ENCODE data around the gene CCR3. TPM values are rescaled to one million over a fixed set of nuclear protein-coding genes. Genes with fewer than 3 reads are reported as not detected.

CCR3 gene
- total and polyA plus RNA-seq, 8 donors: 0.22 TPM; not detected in 7

GRCh38 chr3:46270474-46270873 is 28.2 kb downstream of the CCR3 start:
- WGBS, 2 donors: 58% methylated on average over 2 of the region's 2 CpGs
- Histone ChIP-seq H3K27ac (no peak overlapping the region), H3K27me3 (no peaks in the 10 kb centered on the region), H3K9me3 (no peaks in the 10 kb centered on the region), H3K4me3 (no peak overlapping the region), H3K36me3 (no peaks in the 10 kb centered on the region), H3K4me1 (no peaks in the 10 kb centered on the region)
- ATAC-seq: no peak
- DNase-seq: no peak
- FAIRE-seq: no peak
- intact Hi-C loops (cut with DNase I): no loop called here
- no peak for TF ChIP-seq CTCF (IDR thresholded peaks at IDR 0.05)

- FAIRE-seq: no peak
- Histone ChIP-seq H3K9me3 (no peaks in the 10 kb centered on the region), H3K36me3 (no peaks in the 10 kb centered on the region), H3K27ac (no peak overlapping the region), H3K27me3 (no peaks in the 10 kb centered on the region), H3K4me3 (no peak overlapping the region), H3K4me1 (no peaks in the 10 kb centered on the region)
- 36 to 38% methylated on average over 4 of the region's 4 CpGs for WGBS, 2 donors
- ATAC-seq: no peak
- intact Hi-C loops (cut with DNase I): no loop called here
- no peak for DNase-seq
- TF ChIP-seq CTCF (IDR thresholded peaks at IDR 0.05): no peak
Observed at GRCh38 chr3:46271209-46271745, 29.0 kb downstream of the CCR3 start.

GRCh38 chr3:46272028-46272451 is 29.8 kb downstream of the CCR3 start:
- H3K27ac ChIP-seq: no peak overlapping the region
- no peak for TF ChIP-seq CTCF (IDR thresholded peaks at IDR 0.05)
- FAIRE-seq (no peak), ATAC-seq (no peak), DNase-seq (no peak)
- H3K36me3 ChIP-seq: no peaks in the 10 kb centered on the region
- no peaks in the 10 kb centered on the region for H3K27me3 ChIP-seq
- intact Hi-C loops (cut with DNase I): no loop called here
- H3K4me3 ChIP-seq: no peak overlapping the region
- H3K4me1 ChIP-seq: no peaks in the 10 kb centered on the region
- WGBS, 2 donors: 54 to 60% methylated on average over 4 of the region's 4 CpGs
- H3K9me3 ChIP-seq: no peaks in the 10 kb centered on the region

- no peak for FAIRE-seq
- ATAC-seq: peak in 3 of 4 donors; percentile 56 to 87 (median 74)
- H3K9me3 ChIP-seq: no peaks in the 10 kb centered on the region
- no peak overlapping the region for H3K27ac ChIP-seq
- WGBS, 2 donors: 47 to 49% methylated on average over 9 of the region's 9 CpGs
- H3K36me3 ChIP-seq: no peaks in the 10 kb centered on the region
- H3K4me3 ChIP-seq: no peak overlapping the region
- TF ChIP-seq CTCF (IDR thresholded peaks at IDR 0.05): peak; percentile 7 to 39 (median 14)
- DNase-seq: peak; percentile 9 to 66 (median 40)
- intact Hi-C loops (cut with DNase I): no loop called here
- H3K4me1 ChIP-seq: no peaks in the 10 kb centered on the region
- no peaks in the 10 kb centered on the region for H3K27me3 ChIP-seq
Observed at GRCh38 chr3:46276497-46277099, 34.3 kb downstream of the CCR3 start.

- ATAC-seq: no peak
- no peak for DNase-seq
- H3K4me1 ChIP-seq: no peaks in the 10 kb centered on the region
- intact Hi-C loops (cut with DNase I): no loop called here
- no peak for TF ChIP-seq CTCF (IDR thresholded peaks at IDR 0.05)
- WGBS, 2 donors: 46 to 53% methylated on average over 2 of the region's 2 CpGs
- no peak overlapping the region for H3K27ac ChIP-seq
- H3K36me3 ChIP-seq: no peaks in the 10 kb centered on the region
- no peaks in the 10 kb centered on the region for H3K9me3 ChIP-seq
- H3K27me3 ChIP-seq: no peaks in the 10 kb centered on the region
- H3K4me3 ChIP-seq: no peak overlapping the region
- FAIRE-seq: no peak
Observed at GRCh38 chr3:46277476-46277875, 35.2 kb downstream of the CCR3 start.

Measured in pancreas (tissue), 10 donors.